ENCODE data around the gene PIGM.
A peak's percentile ranks its signal among the peaks of the same experiment; 100 is the strongest.

Gene PIGM

GRCh38 chr1:160022330-160023310 lies 9.2 kb downstream of the PIGM start:
- no peak for DNase-seq (ENCODE audit: low read depth)

GRCh38 chr1:160021376-160022074 lies 10.3 kb downstream of the PIGM start:
- DNase-seq (ENCODE audit: low read depth): no peak

GRCh38 chr1:160020196-160020595 lies 11.6 kb downstream of the PIGM start:
- no peak for DNase-seq (ENCODE audit: low read depth)

GRCh38 chr1:160018900-160019299 lies 12.9 kb downstream of the PIGM start:
- no peak for DNase-seq (ENCODE audit: low read depth)

- no peak for DNase-seq (ENCODE audit: low read depth)
Observed at GRCh38 chr1:160018347-160018746, 13.4 kb downstream of the PIGM start.

- no peak for DNase-seq (ENCODE audit: low read depth)
Observed at GRCh38 chr1:160017592-160017991, 14.2 kb downstream of the PIGM start.

GRCh38 chr1:160011781-160012180 lies 20.0 kb downstream of the PIGM start:
- no peak for DNase-seq (ENCODE audit: low read depth)

GRCh38 chr1:160009801-160010200 lies 22.0 kb downstream of the PIGM start:
- no peak for DNase-seq (ENCODE audit: low read depth)

GRCh38 chr1:160009081-160009480 lies 22.7 kb downstream of the PIGM start:
- no peak for DNase-seq (ENCODE audit: low read depth)

- DNase-seq (ENCODE audit: low read depth): no peak
Observed at GRCh38 chr1:160007577-160008200, 24.1 kb downstream of the PIGM start.

GRCh38 chr1:160006312-160006940 lies 25.4 kb downstream of the PIGM start:
- DNase-seq (ENCODE audit: low read depth): peak; percentile 60

- DNase-seq (ENCODE audit: low read depth): no peak
Observed at GRCh38 chr1:160005070-160005469, 26.7 kb downstream of the PIGM start.

GRCh38 chr1:160004425-160004824 lies 27.4 kb downstream of the PIGM start:
- no peak for DNase-seq (ENCODE audit: low read depth)

- DNase-seq (ENCODE audit: low read depth): no peak
Observed at GRCh38 chr1:160004001-160004400, 27.8 kb downstream of the PIGM start.

GRCh38 chr1:160001440-160001839 lies 30.4 kb downstream of the PIGM start:
- DNase-seq (ENCODE audit: low read depth): no peak

GRCh38 chr1:159999204-159999603 lies 32.6 kb downstream of the PIGM start:
- DNase-seq (ENCODE audit: low read depth): no peak

- no peak for DNase-seq (ENCODE audit: low read depth)
Observed at GRCh38 chr1:159996653-159997052, 35.1 kb downstream of the PIGM start.

GRCh38 chr1:159994896-159995295 lies 36.9 kb downstream of the PIGM start:
- DNase-seq (ENCODE audit: low read depth): no peak

GRCh38 chr1:159993911-159994310 lies 37.9 kb downstream of the PIGM start:
- DNase-seq (ENCODE audit: low read depth): no peak

GRCh38 chr1:159992161-159992560 lies 39.6 kb downstream of the PIGM start:
- DNase-seq (ENCODE audit: low read depth): no peak

GRCh38 chr1:159991513-159991912 lies 40.3 kb downstream of the PIGM start:
- DNase-seq (ENCODE audit: low read depth): no peak

- DNase-seq (ENCODE audit: low read depth): no peak
Observed at GRCh38 chr1:159990005-159990404, 41.8 kb downstream of the PIGM start.

Measured in activated T-helper 9 cell treated with anti-CD3 and anti-CD28 coated beads, Interleukin-2, amount 50 U/mL, for 16 hours (primary cell).